Right atrium auricular region (tissue), 2 donors: ENCODE results near the gene PRPSAP1. TPM values are rescaled to one million over a fixed set of nuclear protein-coding genes. Genes with fewer than 3 reads are reported as not detected.

Experiments used
- DNase-seq: peaks from one replicate; pipeline ENCODE4 v3.0.0-alpha.2; 2019; ENCODE audit warnings: low spot score
- H3K27ac ChIP-seq, 2 donors: fragments of 200-600 bp; sonication (generic); 1 replicate in 1 of 2; 2 replicates in 1 of 2; pipeline ENCODE4 v1.5.1; 2016 to 2019
- H3K27me3 ChIP-seq, 2 donors: fragments of 200-600 bp; sonication (generic); one replicate each; pipeline versions ENCODE4 v1.5.1 to v1.6.0; 2017 to 2019
- H3K36me3 ChIP-seq: fragments of 200-600 bp; sonication (generic); one replicate; pipeline ENCODE4 v1.5.1; 2016
- H3K4me1 ChIP-seq, 2 donors: fragments of 200-600 bp; sonication (generic); one replicate each; pipeline versions ENCODE4 v1.5.1 to v1.6.0; 2017 to 2019
- H3K4me3 ChIP-seq, 2 donors: fragments of 200-600 bp; sonication (generic); 1 replicate in 1 of 2; 2 replicates in 1 of 2; pipeline ENCODE4 v1.5.1; 2017 to 2019; ENCODE audit warnings: mild to moderate bottlenecking in 1 of 2, moderate library complexity in 1 of 2
- H3K9me3 ChIP-seq, 2 donors: fragments of 200-600 bp; sonication (generic); one replicate each; pipeline ENCODE4 v1.5.1; 2019
- total RNA-seq, 2 donors: library from RNA; depleted of rRNA; stranded (reverse); fragments of >200 nt; gene quantifications; one replicate each; pipeline ENCODE4 v1.1.0, GENCODE V29; 2016
- TF ChIP-seq, protein P1 (sequence below), 2 donors: fragments of 200-600 bp; sonication (generic); IDR thresholded peaks; one replicate each; pipeline ENCODE4 v1.5.1; 2019; ENCODE audit warnings: antibody characterized with exemption in 2 of 2

The PRPSAP1 gene
- total RNA-seq, 2 donors from 2014 or later, result 33.7 to 34.0 TPM

- H3K27ac ChIP-seq, result no peak overlapping the region
- H3K4me1 ChIP-seq, result peaks cover 0 to 57% of the 10 kb centered on the region in 2 donors
- no peak overlapping the region for H3K4me3 ChIP-seq
- DNase-seq, result no peak
- no peaks in the 10 kb centered on the region for H3K27me3 ChIP-seq
- peaks cover 8% of the 10 kb centered on the region for H3K36me3 ChIP-seq
- H3K9me3 ChIP-seq, result no peaks in the 10 kb centered on the region
- TF ChIP-seq, protein P1, sequence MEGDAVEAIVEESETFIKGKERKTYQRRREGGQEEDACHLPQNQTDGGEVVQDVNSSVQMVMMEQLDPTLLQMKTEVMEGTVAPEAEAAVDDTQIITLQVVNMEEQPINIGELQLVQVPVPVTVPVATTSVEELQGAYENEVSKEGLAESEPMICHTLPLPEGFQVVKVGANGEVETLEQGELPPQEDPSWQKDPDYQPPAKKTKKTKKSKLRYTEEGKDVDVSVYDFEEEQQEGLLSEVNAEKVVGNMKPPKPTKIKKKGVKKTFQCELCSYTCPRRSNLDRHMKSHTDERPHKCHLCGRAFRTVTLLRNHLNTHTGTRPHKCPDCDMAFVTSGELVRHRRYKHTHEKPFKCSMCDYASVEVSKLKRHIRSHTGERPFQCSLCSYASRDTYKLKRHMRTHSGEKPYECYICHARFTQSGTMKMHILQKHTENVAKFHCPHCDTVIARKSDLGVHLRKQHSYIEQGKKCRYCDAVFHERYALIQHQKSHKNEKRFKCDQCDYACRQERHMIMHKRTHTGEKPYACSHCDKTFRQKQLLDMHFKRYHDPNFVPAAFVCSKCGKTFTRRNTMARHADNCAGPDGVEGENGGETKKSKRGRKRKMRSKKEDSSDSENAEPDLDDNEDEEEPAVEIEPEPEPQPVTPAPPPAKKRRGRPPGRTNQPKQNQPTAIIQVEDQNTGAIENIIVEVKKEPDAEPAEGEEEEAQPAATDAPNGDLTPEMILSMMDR (IDR thresholded peaks at IDR 0.05), result no peak
Observed at GRCh38 chr17:76273445-76274111, 80.1 kb downstream of the PRPSAP1 start.

DNA sequence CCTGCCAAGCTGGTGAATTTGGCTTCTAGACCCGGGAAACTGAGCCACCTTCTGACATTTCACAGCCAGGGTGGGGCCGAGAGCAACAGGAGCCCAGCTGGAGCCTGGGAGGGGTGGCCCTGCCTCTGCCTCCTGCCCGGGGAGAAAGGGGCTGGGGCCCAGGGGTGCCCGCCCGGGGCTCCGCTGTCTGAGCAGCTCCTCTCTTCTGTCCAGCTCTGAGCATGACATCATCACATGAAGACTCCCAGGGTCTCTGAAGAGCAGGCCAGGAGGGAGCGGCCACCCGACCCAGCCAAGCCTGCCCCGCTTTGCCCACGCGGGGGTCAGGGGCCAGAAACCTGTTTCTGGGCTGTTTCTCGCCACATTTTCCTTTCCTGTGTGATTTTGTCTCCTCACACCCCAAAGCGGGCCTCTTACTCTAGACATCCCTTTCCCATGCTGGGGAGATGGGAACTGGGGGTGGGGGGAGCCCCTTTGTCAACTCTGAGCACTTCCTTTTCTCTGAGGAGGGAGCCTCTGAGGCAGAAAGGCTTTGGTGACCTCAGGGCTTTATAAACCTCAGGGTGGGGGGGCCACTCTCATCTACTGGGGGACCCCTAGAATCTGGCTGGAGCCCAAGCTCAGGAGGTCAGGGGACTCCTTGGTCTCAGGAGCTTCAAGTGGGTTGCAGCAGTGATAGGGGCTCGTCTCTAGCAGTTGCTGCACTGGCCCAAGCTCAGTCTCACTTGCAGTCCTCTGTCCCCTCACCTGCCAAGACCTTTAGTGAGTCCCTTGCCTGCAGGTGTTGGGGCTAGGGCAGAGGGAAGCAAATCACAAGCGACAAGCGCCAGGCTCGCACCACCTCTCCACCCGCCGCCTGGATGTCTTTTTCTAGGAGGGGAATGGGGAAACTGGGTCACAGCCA, 80.9 kb downstream of the PRPSAP1 start:
- DNase-seq, result no peak
- Histone ChIP-seq H3K27ac (peak overlapping the region; percentile 58 to 65), H3K9me3 (no peaks in the 10 kb centered on the region), H3K27me3 (no peaks in the 10 kb centered on the region), H3K4me3 (peak overlapping the region in 1 of 2 donors; percentile 35), H3K4me1 (peaks cover 0 to 65% of the 10 kb centered on the region in 2 donors), H3K36me3 (peaks cover 8% of the 10 kb centered on the region)
- TF ChIP-seq, protein P1 (IDR thresholded peaks at IDR 0.05), result no peak

- H3K27ac ChIP-seq, result peak overlapping the region; percentile 58 to 65
- no peak for DNase-seq
- no peaks in the 10 kb centered on the region for H3K27me3 ChIP-seq
- H3K4me1 ChIP-seq, result peaks cover 0 to 73% of the 10 kb centered on the region in 2 donors
- H3K9me3 ChIP-seq, result no peaks in the 10 kb centered on the region
- TF ChIP-seq, protein P1 (IDR thresholded peaks at IDR 0.05), result no peak
- peaks cover 8% of the 10 kb centered on the region for H3K36me3 ChIP-seq
- H3K4me3 ChIP-seq, result peak overlapping the region; percentile 13 to 35
Observed at GRCh38 chr17:76271669-76272540, 81.8 kb downstream of the PRPSAP1 start.

DNA sequence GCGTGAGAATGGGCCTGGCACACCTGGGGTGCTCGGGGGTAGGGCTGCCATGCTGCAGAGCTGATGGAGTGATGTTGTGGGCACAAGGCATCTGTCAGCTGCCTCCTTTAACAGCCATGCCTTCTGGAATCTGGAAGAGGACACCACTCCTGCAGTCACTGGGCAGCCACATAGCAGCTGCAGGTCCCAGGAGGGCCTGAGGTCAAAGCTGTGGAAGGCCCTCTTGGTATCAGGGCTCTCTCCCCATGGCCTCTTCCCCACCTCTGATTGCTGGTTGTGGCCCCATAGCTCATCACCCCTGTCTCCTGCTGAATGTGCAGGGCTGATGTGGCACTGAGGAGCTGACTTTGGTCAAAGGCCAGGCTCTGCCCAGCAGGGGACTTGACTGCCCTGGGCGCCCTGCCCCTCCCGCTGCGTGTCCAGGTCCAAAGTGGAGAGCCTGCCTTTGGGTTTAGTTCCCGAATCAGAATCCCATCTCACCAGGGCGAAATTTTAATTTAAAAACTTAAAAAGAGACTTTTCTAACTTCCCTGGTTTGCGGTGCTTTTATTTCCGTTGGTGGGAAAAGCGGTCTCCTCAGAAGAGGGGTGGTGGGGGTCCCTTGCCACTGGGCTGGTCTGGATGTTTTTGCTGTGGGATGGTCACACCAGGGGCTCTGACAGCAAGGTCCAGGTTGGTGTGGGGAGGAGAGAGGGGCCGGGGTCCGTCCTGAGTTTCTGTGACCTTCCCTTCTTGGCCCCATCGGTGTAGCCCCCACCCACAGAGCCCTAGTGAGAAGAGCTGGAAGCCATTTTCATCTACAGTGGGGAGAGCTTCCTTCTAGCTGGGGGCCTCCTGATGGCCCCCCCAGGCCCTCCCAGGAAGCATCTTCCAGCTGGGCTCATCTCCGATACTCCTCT, 82.7 kb downstream of the PRPSAP1 start:
- Histone ChIP-seq H3K27ac (peak overlapping the region in 1 of 2 donors; percentile 58), H3K4me1 (peaks cover 0 to 79% of the 10 kb centered on the region in 2 donors), H3K27me3 (no peaks in the 10 kb centered on the region), H3K36me3 (peaks cover 8% of the 10 kb centered on the region), H3K4me3 (peak overlapping the region in 1 of 2 donors; percentile 35), H3K9me3 (no peaks in the 10 kb centered on the region)
- no peak for DNase-seq
- TF ChIP-seq, protein P1 (IDR thresholded peaks at IDR 0.05), result no peak
